Aorta (tissue), 5 donors: ENCODE measurements around the gene ADGRL3. TPM values are rescaled to one million over a fixed set of nuclear protein-coding genes. Genes with fewer than 3 reads are reported as not detected.
"Not testable (repeated sequence)": the region's sequence is repeated elsewhere in the genome, so short reads cannot be mapped to it uniquely, and the experiment has no call there.

Experiments used
- ATAC-seq: fragments of 200-7000 bp; cut with Tn5 transposase; one replicate; pipeline ENCODE4 v1.9.1; 2022; ENCODE audit warnings: moderate library complexity; ENCODE audit not compliant: low FRiP score
- DNase-seq, 2 donors: peaks; one replicate each; pipeline ENCODE4 v3.0.0-alpha.2; 2020
- H3K27ac ChIP-seq, 2 donors: one replicate each; pipeline ENCODE4 v1.5.1; 2013; ENCODE audit warnings: low read length in 2 of 2, mild to moderate bottlenecking in 2 of 2, moderate library complexity in 2 of 2, control low read depth in 1 of 2, inconsistent platforms in 1 of 2, low read depth in 1 of 2
- H3K27me3 ChIP-seq, 2 donors: one replicate each; pipeline ENCODE4 v1.6.1; 2013; ENCODE audit warnings: control low read depth in 1 of 2, low read length in 1 of 2, mild to moderate bottlenecking in 1 of 2, moderate library complexity in 1 of 2; ENCODE audit not compliant: insufficient read depth in 2 of 2, control insufficient read depth in 1 of 2
- H3K36me3 ChIP-seq, 2 donors: one replicate each; pipeline ENCODE4 v1.6.1; 2013; ENCODE audit warnings: control low read depth in 1 of 2, low read length in 1 of 2, mild to moderate bottlenecking in 1 of 2; ENCODE audit not compliant: insufficient read depth in 2 of 2, control insufficient read depth in 1 of 2
- H3K4me1 ChIP-seq, 2 donors: one replicate each; pipeline ENCODE4 v1.6.1; 2013; ENCODE audit warnings: low read length in 2 of 2, control low read depth in 1 of 2, mild to moderate bottlenecking in 1 of 2, moderate library complexity in 1 of 2; ENCODE audit not compliant: insufficient read depth in 2 of 2, control insufficient read depth in 1 of 2
- H3K4me3 ChIP-seq, 2 donors: one replicate each; pipeline ENCODE4 v1.5.1; 2013; ENCODE audit warnings: low read length in 2 of 2, control low read depth in 1 of 2, mild to moderate bottlenecking in 1 of 2
- H3K9me3 ChIP-seq: one replicate; pipeline ENCODE4 v1.6.1; 2013; ENCODE audit warnings: mild to moderate bottlenecking, low read length; ENCODE audit not compliant: control insufficient read depth
- WGBS, 2 donors: extraction: QIAGEN DNeasy Blood & Tissue Kit; methylation state at CpG; one replicate each; pipeline ENCODE4 v1.1.7; 2013; 5-methylcytosine and 5-hydroxymethylcytosine counted together
- intact Hi-C, 2 donors: fragments of 100-400 bp; cut with DNase I; formaldehyde crosslinking; loops; one replicate each; pipeline versions ENCODE4 v1.14.2 to v1.15.0; 2022
- polyA plus RNA-seq, 2 donors: library from polyadenylated mRNA; stranded (reverse); fragments of 200-250 nt; gene quantifications; one replicate each; pipeline ENCODE4 v1.2.3, GENCODE V29; 2013
- total RNA-seq, 2 donors: library from RNA; stranded (reverse); fragmentation: NEBNext Ultra II Directional; extraction: Animal tissue kit (Norgen Biotek cat#: 25700); gene quantifications; one replicate each; pipeline ENCODE4 v1.2.1, GENCODE V29; 2021
- donor health status: healthy with polysubstance abuse.
- donor health status: Bipolar disorder and iron deficiency.
- donor health status: DM: no; HTN: no; CAD: no.
- donor health status: DM: no; HTN: no; CAD: no.
- donor health status: DM: yes; HTN: yes; CAD: no.

The ADGRL3 gene
- total and polyA plus RNA-seq, 4 donors: 1.8 to 110 (median 20.7) TPM

DNA sequence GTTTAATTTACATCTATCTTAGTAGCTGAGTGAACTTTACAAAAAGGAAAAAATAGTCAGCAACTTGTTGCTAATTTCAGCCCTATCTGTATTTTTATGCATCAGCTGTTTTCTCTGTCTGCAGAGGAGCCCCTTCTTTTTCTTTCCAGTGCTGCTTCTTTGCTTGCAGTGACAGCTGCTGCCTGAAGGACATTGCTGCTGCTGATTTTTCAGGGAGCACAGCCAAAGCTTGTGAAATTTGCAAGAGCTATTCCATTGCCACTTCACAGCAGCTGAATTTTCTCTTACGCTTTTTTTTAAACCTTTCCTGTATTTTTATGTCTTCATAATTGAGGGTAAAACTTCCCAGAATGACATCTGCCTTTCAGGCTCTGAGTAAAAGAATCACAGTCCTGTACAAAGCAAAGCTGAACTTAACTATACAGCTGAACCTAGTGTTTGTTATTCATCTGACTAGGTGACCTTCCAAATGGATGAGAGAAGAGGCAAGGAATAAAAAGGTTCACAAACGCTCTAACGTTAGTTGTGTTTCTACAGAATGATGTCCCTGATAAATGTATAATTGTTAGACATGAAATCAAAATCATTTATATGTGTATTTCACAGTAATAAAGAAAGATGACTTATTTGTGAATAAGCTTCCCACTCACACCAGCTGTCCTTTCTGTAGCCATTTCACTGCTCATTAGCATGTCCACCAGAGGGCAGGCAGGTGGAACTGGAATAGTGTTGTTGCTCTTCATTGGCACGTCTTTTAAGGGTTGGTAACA is 541.4 kb downstream of the ADGRL3 start:
- no peak for ATAC-seq
- intact Hi-C loops: no loop called here
- Histone ChIP-seq H3K4me3 (no peak overlapping the region), H3K27me3 (no peaks in the 10 kb centered on the region), H3K36me3 (no peaks in the 10 kb centered on the region), H3K9me3 (peaks cover 2% of the 10 kb centered on the region), H3K27ac (no peak overlapping the region), H3K4me1 (no peaks in the 10 kb centered on the region)
- WGBS, 2 donors: 11 to 20% methylated on average over 4 of the region's 4 CpGs
- no peak for DNase-seq

DNA sequence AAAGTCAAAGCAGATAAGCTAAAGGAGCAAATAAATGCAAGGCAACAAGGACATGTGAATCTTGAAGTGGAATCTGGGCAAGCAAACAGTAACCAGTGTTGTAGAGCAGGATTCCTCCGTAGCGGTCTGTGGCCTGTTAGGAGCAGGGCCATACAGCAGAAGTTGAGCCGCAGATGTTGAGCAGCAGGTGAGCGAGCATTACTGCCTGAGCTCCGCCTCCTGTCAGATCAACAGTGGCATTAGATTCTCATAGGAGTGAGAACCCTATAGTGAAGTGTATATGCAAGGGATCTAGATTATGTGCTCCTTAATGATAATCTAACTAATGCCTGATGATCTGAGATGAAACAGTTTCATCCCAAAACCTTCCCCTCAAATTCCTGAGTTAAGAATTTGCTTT is 550.7 kb downstream of the ADGRL3 start:
- no peaks in the 10 kb centered on the region for H3K9me3 ChIP-seq
- no peak for DNase-seq
- no peaks in the 10 kb centered on the region for H3K36me3 ChIP-seq
- WGBS, 2 donors: 95 to 96% methylated on average over 5 of the region's 5 CpGs
- no peak overlapping the region for H3K4me3 ChIP-seq
- intact Hi-C loops: no loop called here
- H3K4me1 ChIP-seq: no peaks in the 10 kb centered on the region
- no peak for ATAC-seq
- no peak overlapping the region for H3K27ac ChIP-seq
- H3K27me3 ChIP-seq: no peaks in the 10 kb centered on the region

DNA sequence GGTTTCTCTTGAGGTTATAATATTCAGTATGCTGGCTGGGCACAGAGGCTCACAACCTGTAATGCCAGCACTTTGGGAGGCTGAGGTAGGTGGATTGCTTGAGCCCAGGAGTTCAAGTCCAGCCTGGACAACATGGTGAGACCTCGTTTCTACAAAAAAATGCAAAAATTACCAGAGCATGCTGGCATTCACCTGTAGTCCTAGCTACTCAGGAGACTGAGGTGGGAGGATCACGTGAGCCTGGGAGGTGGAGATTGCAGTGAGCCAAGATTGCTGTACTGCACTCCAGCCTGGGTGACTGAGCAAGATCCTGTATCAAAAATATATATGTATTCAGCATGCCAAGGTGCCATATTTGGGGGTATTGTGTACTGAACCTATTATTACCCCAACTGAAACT is 552.5 kb downstream of the ADGRL3 start:
- Histone ChIP-seq H3K27ac (no peak overlapping the region), H3K4me3 (no peak overlapping the region), H3K36me3 (no peaks in the 10 kb centered on the region), H3K27me3 (no peaks in the 10 kb centered on the region), H3K4me1 (no peaks in the 10 kb centered on the region), H3K9me3 (no peaks in the 10 kb centered on the region)
- ATAC-seq: no peak
- 85% methylated on average over 2 of the region's 2 CpGs for WGBS, 2 donors
- intact Hi-C loops: no loop called here
- DNase-seq: no peak

DNA sequence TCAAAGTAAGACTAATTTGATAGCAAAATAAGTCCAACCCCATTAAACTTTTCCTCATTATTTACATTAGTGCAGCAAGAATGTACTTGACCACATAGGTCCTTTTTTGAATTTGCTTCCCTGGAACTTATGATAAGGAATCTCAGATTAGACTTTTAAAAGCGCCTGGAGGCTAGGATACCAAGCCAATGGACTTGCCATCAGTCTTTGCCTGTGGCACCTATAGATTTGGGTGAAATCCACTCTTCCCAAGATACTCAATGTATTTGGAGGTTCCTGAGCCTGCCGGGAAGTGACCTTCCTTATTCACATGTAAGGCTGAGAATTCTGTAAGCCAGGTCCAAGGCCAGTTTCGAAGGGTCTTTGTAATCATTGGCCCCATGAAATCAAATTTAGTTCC is 553.6 kb downstream of the ADGRL3 start:
- 91 to 93% methylated on average over 3 of the region's 3 CpGs for WGBS, 2 donors
- Histone ChIP-seq H3K9me3 (no peaks in the 10 kb centered on the region), H3K27ac (no peak overlapping the region), H3K4me1 (no peaks in the 10 kb centered on the region), H3K36me3 (no peaks in the 10 kb centered on the region), H3K4me3 (no peak overlapping the region), H3K27me3 (no peaks in the 10 kb centered on the region)
- intact Hi-C loops: no loop called here
- ATAC-seq (no peak), DNase-seq (no peak)

DNA sequence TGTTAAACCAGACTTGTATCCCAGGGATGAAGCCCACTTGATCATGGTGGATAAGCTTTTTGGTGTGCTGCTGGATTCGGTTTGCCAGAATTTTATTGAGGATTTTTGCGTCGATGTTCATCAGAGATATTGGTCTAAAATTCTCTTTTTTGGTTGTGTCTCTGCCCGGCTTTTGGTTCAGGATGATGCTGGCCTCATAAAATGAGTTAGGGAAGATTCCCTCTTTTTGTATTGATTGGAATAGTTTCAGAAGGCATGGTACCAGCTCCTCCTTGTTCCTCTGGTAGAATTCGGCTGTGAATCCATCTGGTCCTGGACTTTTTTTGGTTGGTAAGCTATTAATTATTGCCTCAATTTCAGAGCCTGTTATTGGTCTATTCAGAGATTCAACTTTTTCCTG is 556.8 kb downstream of the ADGRL3 start:
- H3K4me3 ChIP-seq, DNase-seq, H3K9me3 ChIP-seq, ATAC-seq, intact Hi-C loops, H3K27me3 ChIP-seq, H3K27ac ChIP-seq, H3K4me1 ChIP-seq, H3K36me3 ChIP-seq: not testable (repeated sequence)
- 95 to 96% methylated on average over 5 of the region's 5 CpGs for WGBS, 2 donors

DNA sequence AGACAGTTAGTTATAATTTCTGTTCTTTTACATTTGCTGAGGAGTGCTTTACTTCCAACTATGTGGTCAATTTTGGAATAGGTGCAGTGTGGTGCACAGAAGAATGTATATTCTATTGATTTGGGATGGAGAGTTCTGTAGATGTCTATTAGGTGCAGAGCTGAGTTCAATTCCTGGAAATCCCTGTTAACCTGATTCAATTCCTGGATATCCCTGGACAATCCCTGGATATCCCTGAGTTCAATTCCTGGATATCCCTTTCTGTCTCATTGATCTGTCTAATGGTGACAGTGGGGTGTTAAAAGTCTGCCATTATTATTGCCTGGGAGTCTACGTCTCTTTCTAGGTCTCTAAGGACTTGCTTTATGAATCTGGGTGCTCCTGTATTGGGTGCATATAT is 557.9 kb downstream of the ADGRL3 start:
- H3K9me3 ChIP-seq, H3K4me1 ChIP-seq, H3K36me3 ChIP-seq, H3K4me3 ChIP-seq, ATAC-seq, H3K27me3 ChIP-seq, DNase-seq, H3K27ac ChIP-seq, intact Hi-C loops: not testable (repeated sequence)
- 88 to 94% methylated on average over 1 of the region's 1 CpG for WGBS, 2 donors

DNA sequence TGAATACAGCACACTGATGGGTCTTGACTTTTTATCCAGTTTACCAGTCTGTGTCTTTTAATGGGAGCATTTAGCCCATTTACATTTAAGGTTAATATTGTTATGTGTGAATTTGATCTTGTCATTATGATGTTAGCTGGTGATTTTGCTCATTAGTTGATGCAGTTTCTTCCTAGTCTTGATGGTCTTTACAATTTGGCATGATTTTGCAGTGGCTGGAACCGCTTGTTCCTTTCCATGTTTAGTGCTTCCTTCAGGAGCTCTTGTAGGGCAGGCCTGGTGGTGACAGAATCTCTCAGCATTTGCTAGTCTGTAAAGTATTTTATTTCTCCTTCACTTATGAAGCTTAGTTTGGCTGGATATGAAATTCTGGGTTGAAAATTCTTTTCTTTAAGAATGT is 558.5 kb downstream of the ADGRL3 start:
- WGBS, 2 donors: 92 to 96% methylated on average over 1 of the region's 1 CpG

DNA sequence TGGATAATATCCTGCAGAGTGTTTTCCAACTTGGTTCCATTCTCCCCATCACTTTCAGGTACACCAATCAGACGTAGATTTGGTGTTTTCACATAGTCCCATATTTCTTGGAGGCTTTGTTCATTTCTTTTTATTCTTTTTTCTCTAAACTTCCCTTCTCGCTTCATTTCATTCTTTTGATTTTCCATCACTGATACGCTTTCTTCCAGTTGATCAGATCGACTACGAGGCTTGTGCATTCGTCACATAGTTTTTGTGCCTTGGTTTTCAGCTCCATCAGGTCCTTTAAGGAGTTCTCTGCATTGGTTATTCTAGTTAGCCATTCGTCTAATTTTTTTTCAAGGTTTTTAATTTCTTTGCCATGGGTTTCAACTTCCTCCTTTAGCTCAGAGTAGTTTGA is 559.1 kb downstream of the ADGRL3 start:
- DNase-seq, H3K36me3 ChIP-seq, H3K27ac ChIP-seq, H3K4me3 ChIP-seq, ATAC-seq, intact Hi-C loops, H3K4me1 ChIP-seq, H3K9me3 ChIP-seq, H3K27me3 ChIP-seq: not testable (repeated sequence)
- WGBS, 2 donors: 97 to 98% methylated on average over 6 of the region's 7 CpGs

More for the DNA sequence above, 558.5 kb downstream of the ADGRL3 start:
- H3K9me3 ChIP-seq, DNase-seq, intact Hi-C loops, H3K27ac ChIP-seq, ATAC-seq, H3K4me1 ChIP-seq, H3K4me3 ChIP-seq, H3K36me3 ChIP-seq, H3K27me3 ChIP-seq: not testable (repeated sequence)

DNA sequence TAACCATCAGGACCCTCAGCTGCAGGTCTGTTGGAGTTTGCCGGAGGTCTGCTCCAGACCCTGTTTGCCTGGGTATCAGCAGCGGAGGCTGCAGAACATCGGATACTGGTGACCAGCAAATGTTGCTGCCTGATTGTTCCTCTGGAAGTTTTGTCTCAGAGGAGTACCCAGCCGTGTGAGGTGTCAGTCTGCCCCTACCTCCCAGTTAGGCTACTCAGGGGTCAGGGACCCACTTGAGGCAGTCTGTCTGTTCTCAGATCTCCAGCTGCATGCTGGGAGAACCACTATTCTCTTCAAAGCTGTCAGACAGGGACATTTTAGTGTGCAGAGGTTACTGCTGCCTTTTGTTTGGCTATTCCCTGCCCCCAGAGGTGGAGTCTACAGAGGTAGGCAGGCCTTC is 559.8 kb downstream of the ADGRL3 start:
- H3K36me3 ChIP-seq, H3K4me3 ChIP-seq, H3K9me3 ChIP-seq, H3K27ac ChIP-seq, H3K27me3 ChIP-seq, DNase-seq, intact Hi-C loops, H3K4me1 ChIP-seq, ATAC-seq: not testable (repeated sequence)
- WGBS, 2 donors: 99% methylated on average over 4 of the region's 4 CpGs
